ENCODE results near the gene CDR2. TPM values are rescaled to one million over a fixed set of nuclear protein-coding genes. Genes with fewer than 3 reads are reported as not detected.

Gene CDR2
- total RNA-seq, 2 donors from 2014 or later = 17.6 to 24.3 TPM

DNA sequence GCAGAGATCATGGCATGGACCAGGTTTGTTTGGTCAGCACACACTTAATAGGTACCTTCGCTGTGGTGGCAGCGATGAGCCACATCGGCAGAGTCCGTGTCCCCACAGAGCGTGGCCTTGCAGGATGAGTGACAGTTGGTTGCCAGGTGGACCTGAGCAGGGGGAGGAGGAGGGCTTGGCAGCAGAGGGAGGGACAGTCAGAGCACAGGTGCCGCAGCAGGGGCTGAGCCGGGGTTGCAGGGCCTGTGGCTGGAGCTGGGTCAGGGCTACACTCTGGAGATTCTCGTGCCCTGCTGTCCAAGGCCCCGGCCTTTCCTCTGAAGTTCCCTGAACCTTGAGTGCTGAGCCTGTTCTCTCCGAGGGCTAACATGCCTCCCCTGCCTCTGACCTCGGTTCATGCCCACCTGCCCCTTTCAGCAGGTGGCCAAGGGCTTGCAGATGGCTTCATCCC, 52.4 kb downstream of the CDR2 start:
- H3K27ac ChIP-seq (ENCODE audit: low read depth, low read length) = no peak overlapping the region
- peak; percentile 32 for DNase-seq

GRCh38 chr16:22321340-22322001, 52.9 kb downstream of the CDR2 start:
- Mint-ChIP-seq H3K4me1 (no peaks in the 10 kb centered on the region), H3K27ac (peak overlapping the region; percentile 68), H3K4me3 (no peak overlapping the region), H3K27me3 (ENCODE audit: insufficient read depth) (no peaks in the 10 kb centered on the region), H3K36me3 (ENCODE audit: low read depth) (peaks cover 58% of the 10 kb centered on the region), H3K9me3 (no peaks in the 10 kb centered on the region)
- Histone ChIP-seq H3K36me3 (ENCODE audit: control insufficient read depth, insufficient read depth, low read length) (peaks cover 62% of the 10 kb centered on the region), H3K27ac (ENCODE audit: low read depth, low read length) (no peak overlapping the region), H3K4me1 (ENCODE audit: control insufficient read depth, insufficient read depth, low read length) (no peaks in the 10 kb centered on the region), H3K9me3 (ENCODE audit: control insufficient read depth, low read length) (no peaks in the 10 kb centered on the region), H3K9ac (ENCODE audit: extremely low read depth, low read length, poor library complexity, severe bottlenecking) (peak overlapping the region; percentile 7), H3K4me3 (ENCODE audit: low read length) (no peak overlapping the region), H3K27me3 (ENCODE audit: control insufficient read depth, insufficient read depth, low read length, poor library complexity, severe bottlenecking) (no peaks in the 10 kb centered on the region)
- WGBS, 2 experiments (ENCODE audit: insufficient coverage in 1 of 2, insufficient read length in 1 of 2) = 61% methylated on average over 13 to 16 of the region's 16 CpGs
- TF ChIP-seq, protein P1, sequence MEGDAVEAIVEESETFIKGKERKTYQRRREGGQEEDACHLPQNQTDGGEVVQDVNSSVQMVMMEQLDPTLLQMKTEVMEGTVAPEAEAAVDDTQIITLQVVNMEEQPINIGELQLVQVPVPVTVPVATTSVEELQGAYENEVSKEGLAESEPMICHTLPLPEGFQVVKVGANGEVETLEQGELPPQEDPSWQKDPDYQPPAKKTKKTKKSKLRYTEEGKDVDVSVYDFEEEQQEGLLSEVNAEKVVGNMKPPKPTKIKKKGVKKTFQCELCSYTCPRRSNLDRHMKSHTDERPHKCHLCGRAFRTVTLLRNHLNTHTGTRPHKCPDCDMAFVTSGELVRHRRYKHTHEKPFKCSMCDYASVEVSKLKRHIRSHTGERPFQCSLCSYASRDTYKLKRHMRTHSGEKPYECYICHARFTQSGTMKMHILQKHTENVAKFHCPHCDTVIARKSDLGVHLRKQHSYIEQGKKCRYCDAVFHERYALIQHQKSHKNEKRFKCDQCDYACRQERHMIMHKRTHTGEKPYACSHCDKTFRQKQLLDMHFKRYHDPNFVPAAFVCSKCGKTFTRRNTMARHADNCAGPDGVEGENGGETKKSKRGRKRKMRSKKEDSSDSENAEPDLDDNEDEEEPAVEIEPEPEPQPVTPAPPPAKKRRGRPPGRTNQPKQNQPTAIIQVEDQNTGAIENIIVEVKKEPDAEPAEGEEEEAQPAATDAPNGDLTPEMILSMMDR (conservative IDR thresholded peaks at IDR 0.05) = peak; percentile 98
- DNase-seq = peak; percentile 85

More for the DNA sequence above, 52.4 kb downstream of the CDR2 start:
- H3K9me3 ChIP-seq (ENCODE audit: control insufficient read depth, low read length) = no peaks in the 10 kb centered on the region
- TF ChIP-seq, protein P1 (conservative IDR thresholded peaks at IDR 0.05) = no peak
- no peaks in the 10 kb centered on the region for H3K27me3 ChIP-seq (ENCODE audit: control insufficient read depth, insufficient read depth, low read length, poor library complexity, severe bottlenecking)
- H3K9ac ChIP-seq (ENCODE audit: extremely low read depth, low read length, poor library complexity, severe bottlenecking) = no peak overlapping the region
- Mint-ChIP-seq H3K27ac (no peak overlapping the region), H3K27me3 (ENCODE audit: insufficient read depth) (no peaks in the 10 kb centered on the region), H3K4me1 (no peaks in the 10 kb centered on the region), H3K4me3 (no peak overlapping the region), H3K36me3 (ENCODE audit: low read depth) (peaks cover 60% of the 10 kb centered on the region), H3K9me3 (no peaks in the 10 kb centered on the region)
- no peaks in the 10 kb centered on the region for H3K4me1 ChIP-seq (ENCODE audit: control insufficient read depth, insufficient read depth, low read length)
- H3K4me3 ChIP-seq (ENCODE audit: low read length) = no peak overlapping the region
- 93 to 94% methylated on average over 8 to 11 of the region's 11 CpGs for WGBS, 2 experiments (ENCODE audit: insufficient coverage in 1 of 2, insufficient read length in 1 of 2)
- H3K36me3 ChIP-seq (ENCODE audit: control insufficient read depth, insufficient read depth, low read length) = peaks cover 63% of the 10 kb centered on the region

GRCh38 chr16:22320572-22321339, 53.7 kb downstream of the CDR2 start:
- Mint-ChIP-seq H3K36me3 (ENCODE audit: low read depth) (peaks cover 59% of the 10 kb centered on the region), H3K9me3 (no peaks in the 10 kb centered on the region), H3K4me3 (no peak overlapping the region), H3K27ac (peak overlapping the region; percentile 25), H3K27me3 (ENCODE audit: insufficient read depth) (no peaks in the 10 kb centered on the region), H3K4me1 (no peaks in the 10 kb centered on the region)
- WGBS, 2 experiments (ENCODE audit: insufficient coverage in 1 of 2, insufficient read length in 1 of 2) = 70 to 81% methylated on average over 4 to 13 of the region's 13 CpGs
- Histone ChIP-seq H3K9ac (ENCODE audit: extremely low read depth, low read length, poor library complexity, severe bottlenecking) (no peak overlapping the region), H3K9me3 (ENCODE audit: control insufficient read depth, low read length) (no peaks in the 10 kb centered on the region), H3K4me3 (ENCODE audit: low read length) (no peak overlapping the region), H3K4me1 (ENCODE audit: control insufficient read depth, insufficient read depth, low read length) (no peaks in the 10 kb centered on the region), H3K36me3 (ENCODE audit: control insufficient read depth, insufficient read depth, low read length) (peaks cover 66% of the 10 kb centered on the region), H3K27me3 (ENCODE audit: control insufficient read depth, insufficient read depth, low read length, poor library complexity, severe bottlenecking) (no peaks in the 10 kb centered on the region), H3K27ac (ENCODE audit: low read depth, low read length) (peak overlapping the region; percentile 13)
- peak; percentile 41 for DNase-seq
- TF ChIP-seq, protein P1 (conservative IDR thresholded peaks at IDR 0.05) = no peak

Data from endodermal cell (in vitro differentiated cells).